GM12875 (cell line): ENCODE data around the gene PRM2.

Experiments
- H3K4me3 ChIP-seq: one replicate; pipeline ENCODE4 v1.5.1; 2011; ENCODE audit warnings: low read depth, low read length, control low read depth
- CTCF ChIP-seq: IDR thresholded peaks from 2 replicates; pipeline ENCODE4 v1.5.1; 2011; ENCODE audit warnings: low read depth, mild to moderate bottlenecking, control low read depth, inconsistent platforms, low read length, moderate library complexity, borderline replicate concordance; ENCODE audit not compliant: insufficient read depth

PRM2 gene

GRCh38 chr16:11280616-11281522 is 4.6 kb upstream of the PRM2 start, which contains the start of gene PRM1:
Gene PRM1 (minus strand): TSS chr16:11281330. CDS start chr16:11281238, 92 bp downstream.
- H3K4me3 ChIP-seq = no peak within 1 kb of the TSS
- TF ChIP-seq CTCF = no peak

GRCh38 chr16:11278681-11279628 is 2.7 kb upstream of the PRM2 start:
- no peak overlapping the region for H3K4me3 ChIP-seq
- TF ChIP-seq CTCF = no peak

DNA sequence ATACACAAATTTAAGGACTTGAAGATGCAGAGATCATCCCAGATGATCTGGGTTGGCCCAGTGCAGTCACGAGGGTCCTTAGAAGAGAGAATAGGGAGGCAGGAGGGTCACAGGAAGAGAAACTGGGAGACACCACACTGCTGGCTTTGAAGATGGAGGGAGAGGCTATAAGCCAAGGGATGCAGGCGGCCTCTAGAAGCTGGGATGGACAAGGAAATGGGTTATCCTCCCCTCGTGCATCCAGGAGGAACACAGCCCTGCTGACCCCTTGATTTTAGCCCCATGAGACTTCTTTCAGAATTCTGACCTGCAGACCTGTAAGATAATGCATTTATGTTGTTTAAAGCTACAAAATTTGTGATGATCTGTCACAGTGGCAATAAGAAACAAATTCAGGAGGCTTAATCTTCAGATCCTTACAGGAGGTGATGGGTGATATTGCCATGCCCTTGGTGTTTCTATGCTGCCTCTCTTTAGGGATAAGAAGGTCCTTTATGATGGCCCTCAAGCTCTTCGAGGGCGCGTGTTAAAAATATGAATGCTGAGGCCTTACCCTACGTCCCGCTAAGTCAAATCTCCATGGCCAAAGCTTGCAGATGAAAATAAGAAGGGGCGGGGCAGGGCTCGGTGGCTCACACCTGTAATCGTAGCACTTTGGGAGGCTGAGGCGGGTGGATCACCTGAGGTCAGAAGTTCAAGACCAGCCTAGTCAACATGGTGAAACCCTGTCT is 1.5 kb upstream of the PRM2 start:
- no peak for TF ChIP-seq CTCF
- H3K4me3 ChIP-seq = no peak overlapping the region

DNA sequence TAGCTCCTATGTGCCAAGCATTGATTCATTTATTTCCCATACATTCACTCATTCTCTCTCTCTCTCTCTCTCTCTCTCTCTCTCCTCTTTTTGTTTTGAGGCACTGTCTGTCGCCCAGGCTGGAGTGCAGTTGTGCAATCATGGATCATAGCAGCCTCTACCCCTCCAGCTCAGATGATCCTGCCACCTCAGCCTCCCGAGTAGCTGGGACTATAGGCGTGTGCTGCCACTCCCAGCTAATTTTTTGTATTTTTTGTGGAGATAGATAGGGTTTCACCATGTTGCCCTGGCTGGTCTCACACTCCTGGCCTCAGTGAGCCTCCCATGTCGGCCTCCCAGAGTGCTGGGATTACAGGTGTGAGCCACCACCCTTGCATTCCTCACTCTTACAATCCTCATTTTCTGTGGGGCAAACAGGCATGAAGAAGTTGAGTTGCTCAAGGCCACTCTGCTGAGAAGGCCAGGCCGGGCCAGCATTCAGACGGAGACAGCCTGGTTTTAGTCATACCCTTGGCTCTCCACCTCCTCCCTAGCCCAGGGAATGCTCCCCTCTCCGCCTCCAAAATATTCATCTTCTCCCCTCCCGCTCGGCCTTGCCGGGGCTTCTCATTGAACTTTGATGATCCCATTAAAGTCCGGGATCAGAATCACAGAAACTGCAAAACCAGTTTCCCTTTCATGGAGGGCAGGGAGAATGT is 765 bp upstream of the PRM2 start:
- no peak for TF ChIP-seq CTCF
- H3K4me3 ChIP-seq = no peak overlapping the region

- no peak for TF ChIP-seq CTCF
- H3K4me3 ChIP-seq = no peak overlapping the region
Observed at GRCh38 chr16:11274964-11275363, 1.3 kb downstream of the PRM2 start.

GRCh38 chr16:11273721-11274324 is 2.5 kb downstream of the PRM2 start:
- no peak for TF ChIP-seq CTCF
- H3K4me3 ChIP-seq = no peak overlapping the region
